ENCODE data around the gene WRAP53.

- no peak for TF ChIP-seq SP1 (IDR thresholded peaks at IDR 0.05)
- TF ChIP-seq CTCF (IDR thresholded peaks at IDR 0.05; ENCODE audit: low read depth, low read length, missing input control) = no peak
- TF ChIP-seq, protein P1, sequence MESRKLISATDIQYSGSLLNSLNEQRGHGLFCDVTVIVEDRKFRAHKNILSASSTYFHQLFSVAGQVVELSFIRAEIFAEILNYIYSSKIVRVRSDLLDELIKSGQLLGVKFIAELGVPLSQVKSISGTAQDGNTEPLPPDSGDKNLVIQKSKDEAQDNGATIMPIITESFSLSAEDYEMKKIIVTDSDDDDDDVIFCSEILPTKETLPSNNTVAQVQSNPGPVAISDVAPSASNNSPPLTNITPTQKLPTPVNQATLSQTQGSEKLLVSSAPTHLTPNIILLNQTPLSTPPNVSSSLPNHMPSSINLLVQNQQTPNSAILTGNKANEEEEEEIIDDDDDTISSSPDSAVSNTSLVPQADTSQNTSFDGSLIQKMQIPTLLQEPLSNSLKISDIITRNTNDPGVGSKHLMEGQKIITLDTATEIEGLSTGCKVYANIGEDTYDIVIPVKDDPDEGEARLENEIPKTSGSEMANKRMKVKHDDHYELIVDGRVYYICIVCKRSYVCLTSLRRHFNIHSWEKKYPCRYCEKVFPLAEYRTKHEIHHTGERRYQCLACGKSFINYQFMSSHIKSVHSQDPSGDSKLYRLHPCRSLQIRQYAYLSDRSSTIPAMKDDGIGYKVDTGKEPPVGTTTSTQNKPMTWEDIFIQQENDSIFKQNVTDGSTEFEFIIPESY (IDR thresholded peaks at IDR 0.05) = no peak
- no peak for TF ChIP-seq YY1 (IDR thresholded peaks at IDR 0.05)
Observed at GRCh38 chr17:7676533-7676932, 11.7 kb upstream of the WRAP53 start.

Measured in liver (tissue), 3 donors.